Measurements from ENCODE around the gene FOXK2. TPM values are rescaled to one million over a fixed set of nuclear protein-coding genes. Genes with fewer than 3 reads are reported as not detected.

The FOXK2 gene
- total RNA-seq, 4 donors from 2014 or later = 40.4 to 76.7 (median 52.4) TPM

GRCh38 chr17:82525712-82526111 is 6.2 kb downstream of the FOXK2 start:
- intact Hi-C loops (cut with DNase I; ENCODE audit: low total_unique reads) = no loop called here
- TF ChIP-seq CTCF (IDR thresholded peaks at IDR 0.05) = no peak
- TF ChIP-seq POLR2A (IDR thresholded peaks at IDR 0.05) = no peak
- no peak for DNase-seq (ENCODE audit: low spot score in 2 of 2)
- H3K4me3 ChIP-seq (ENCODE audit: low read depth, poor library complexity, severe bottlenecking) = no peak overlapping the region
- 27 to 36% methylated on average over 4 of the region's 4 CpGs for WGBS, 2 donors

GRCh38 chr17:82527898-82528297 is 8.4 kb downstream of the FOXK2 start:
- DNase-seq (ENCODE audit: low spot score in 2 of 2) = no peak
- intact Hi-C loops (cut with DNase I; ENCODE audit: low total_unique reads) = no loop called here
- 52 to 55% methylated on average over 8 of the region's 8 CpGs for WGBS, 2 donors
- H3K4me3 ChIP-seq (ENCODE audit: low read depth, poor library complexity, severe bottlenecking) = no peak overlapping the region
- TF ChIP-seq CTCF (IDR thresholded peaks at IDR 0.05) = no peak
- TF ChIP-seq POLR2A (IDR thresholded peaks at IDR 0.05) = no peak

GRCh38 chr17:82528484-82529265 is 9.1 kb downstream of the FOXK2 start:
- intact Hi-C loops (cut with DNase I; ENCODE audit: low total_unique reads) = no loop called here

GRCh38 chr17:82529914-82530300 is 10.4 kb downstream of the FOXK2 start:
- intact Hi-C loops (cut with DNase I; ENCODE audit: low total_unique reads) = no loop called here
- TF ChIP-seq POLR2A (IDR thresholded peaks at IDR 0.05) (no peak), CTCF (IDR thresholded peaks at IDR 0.05) (no peak)
- no peak for DNase-seq (ENCODE audit: low spot score in 2 of 2)
- WGBS, 2 donors = 51 to 53% methylated on average over 9 of the region's 9 CpGs
- no peak overlapping the region for H3K4me3 ChIP-seq (ENCODE audit: low read depth, poor library complexity, severe bottlenecking)

More at GRCh38 chr17:82528484-82529265, 9.1 kb downstream of the FOXK2 start:
- DNase-seq (ENCODE audit: low spot score in 2 of 2) = peak in 1 of 2 donors; percentile 67
- no peak overlapping the region for H3K4me3 ChIP-seq (ENCODE audit: low read depth, poor library complexity, severe bottlenecking)
- TF ChIP-seq CTCF (IDR thresholded peaks at IDR 0.05) = no peak
- no peak for TF ChIP-seq POLR2A (IDR thresholded peaks at IDR 0.05)
- WGBS, 2 donors = 19 to 21% methylated on average over 17 of the region's 17 CpGs

GRCh38 chr17:82531431-82531881 is 11.9 kb downstream of the FOXK2 start:
- intact Hi-C loops (cut with DNase I; ENCODE audit: low total_unique reads) = no loop called here
- no peak for DNase-seq (ENCODE audit: low spot score in 2 of 2)
- 84 to 91% methylated on average over 7 of the region's 7 CpGs for WGBS, 2 donors
- TF ChIP-seq POLR2A (IDR thresholded peaks at IDR 0.05) = no peak
- TF ChIP-seq CTCF (IDR thresholded peaks at IDR 0.05) = no peak
- H3K4me3 ChIP-seq (ENCODE audit: low read depth, poor library complexity, severe bottlenecking) = no peak overlapping the region
